HG03108 (cell line): Measurements from ENCODE around the gene NINJ1.
A peak's percentile ranks its signal among the peaks of the same experiment; 100 is the strongest.
"Not testable (repeated sequence)": the region's sequence is repeated elsewhere in the genome, so short reads cannot be mapped to it uniquely, and the experiment has no call there.

Experiments
- ATAC-seq: cut with Tn5 transposase; IDR thresholded peaks from one replicate; pipeline ENCODE4 v1.9.1; 2021; ENCODE audit warnings: moderate library complexity; ENCODE audit not compliant: unreplicated experiment

Gene NINJ1

DNA sequence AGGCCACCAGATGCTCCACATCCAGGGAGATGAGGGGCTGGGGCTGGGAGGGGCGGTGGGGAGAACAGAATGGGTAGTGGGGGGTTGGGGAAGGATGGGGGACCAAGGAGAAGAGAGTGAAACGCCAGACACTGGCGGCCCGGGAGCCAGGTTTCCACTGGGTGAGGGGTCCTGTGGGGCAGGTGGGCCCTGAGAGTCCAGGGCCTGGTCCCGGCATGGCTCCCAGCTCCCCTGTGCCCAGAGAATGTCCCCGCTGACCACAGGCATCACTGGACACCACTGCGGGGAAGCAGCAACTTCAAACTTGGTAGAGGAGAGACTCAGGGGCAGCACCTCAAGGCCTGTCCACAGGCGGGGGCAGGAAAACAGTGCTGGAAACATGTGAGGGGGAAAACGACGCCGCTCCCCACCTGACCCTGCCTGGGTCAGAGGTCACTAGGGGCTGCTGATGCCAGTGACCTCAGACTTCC is 13.2 kb downstream of the NINJ1 start:
- ATAC-seq = no peak

DNA sequence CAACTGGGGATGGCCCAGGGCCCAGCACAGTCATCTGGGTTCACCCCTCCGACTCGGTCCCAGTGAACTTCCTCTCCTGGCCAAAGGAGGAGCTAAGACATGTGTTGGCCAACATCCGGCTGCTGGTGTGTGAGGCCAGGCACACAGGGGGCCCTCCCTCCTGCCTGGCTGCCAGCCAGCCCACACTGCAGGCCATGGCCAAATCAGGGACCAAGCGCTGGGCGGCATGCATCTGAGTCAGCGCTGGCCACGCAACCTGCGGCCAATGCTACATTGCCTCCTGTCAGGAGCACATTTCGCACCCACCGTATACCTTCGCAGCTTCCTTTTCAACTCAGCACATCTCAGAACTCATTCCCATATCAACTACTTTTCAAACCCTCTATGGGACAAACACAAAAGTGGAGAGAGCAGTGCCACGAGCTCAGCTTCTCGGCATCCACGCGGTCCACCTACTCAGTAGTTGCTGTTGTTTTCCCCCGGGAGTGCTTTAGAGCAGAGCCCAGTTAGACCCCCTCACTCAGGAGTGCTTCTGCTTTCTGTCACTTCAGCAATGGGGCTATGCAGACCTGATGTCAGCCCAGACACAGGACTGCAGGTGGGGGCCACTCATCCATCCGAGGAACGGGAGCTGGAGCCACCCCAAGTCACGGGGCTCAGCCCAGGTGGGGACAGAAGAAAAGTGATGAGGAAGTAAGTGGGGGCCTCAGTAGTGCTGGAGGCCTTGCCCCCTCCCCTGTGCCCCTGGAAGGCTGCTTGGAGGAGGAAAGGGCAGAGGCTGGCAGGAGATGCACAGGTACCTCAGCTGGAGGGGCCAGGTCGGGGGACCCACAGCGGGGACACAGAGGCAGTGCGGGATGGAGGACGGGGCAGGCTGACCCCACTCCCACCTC is 13.9 kb downstream of the NINJ1 start:
- ATAC-seq = peak; percentile 89

- ATAC-seq = no peak
Measured at GRCh38 chr9:93119703-93119952, 14.4 kb downstream of the NINJ1 start.

DNA sequence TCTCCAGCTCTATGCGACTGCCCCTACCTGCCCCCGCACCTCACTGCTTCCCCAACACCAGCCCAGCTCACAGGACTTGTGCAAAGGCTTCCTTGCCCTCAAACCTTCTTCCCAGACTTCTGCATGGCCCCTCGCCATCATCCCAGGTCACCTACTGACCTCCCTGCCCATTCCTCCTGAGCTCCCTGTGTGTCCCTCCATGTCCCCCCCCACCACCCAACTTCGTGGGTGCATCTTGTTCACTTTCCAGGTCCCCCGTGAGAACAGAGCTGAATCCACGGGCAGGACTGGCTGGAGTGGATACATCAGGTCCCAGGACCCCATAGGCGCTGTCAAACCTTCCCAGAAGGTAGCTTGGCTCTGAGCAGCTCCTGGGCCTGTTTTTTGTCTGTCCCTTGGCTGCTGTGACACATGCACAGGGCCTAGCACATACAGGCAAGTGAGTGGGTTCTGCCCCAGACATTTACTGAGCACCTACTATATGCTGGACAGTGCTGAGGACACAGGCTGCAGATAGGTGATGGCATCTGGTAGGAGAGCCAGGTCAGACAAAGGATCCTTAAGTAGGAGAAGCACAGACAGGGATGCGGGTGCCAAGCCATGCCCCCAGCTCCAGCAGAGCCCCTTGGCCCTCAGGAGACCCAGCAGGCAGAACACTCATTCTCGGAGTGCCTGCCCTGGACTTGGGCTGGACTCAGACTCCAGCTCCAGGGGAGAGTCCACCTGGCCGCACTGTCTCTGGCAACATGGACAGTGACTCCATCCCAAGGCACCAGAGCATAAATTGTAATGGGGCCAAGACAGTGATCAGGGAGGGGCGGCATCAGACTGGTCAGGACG is 15.0 kb downstream of the NINJ1 start:
- ATAC-seq = no peak

GRCh38 chr9:93117924-93118862 is 15.9 kb downstream of the NINJ1 start:
- no peak for ATAC-seq

DNA sequence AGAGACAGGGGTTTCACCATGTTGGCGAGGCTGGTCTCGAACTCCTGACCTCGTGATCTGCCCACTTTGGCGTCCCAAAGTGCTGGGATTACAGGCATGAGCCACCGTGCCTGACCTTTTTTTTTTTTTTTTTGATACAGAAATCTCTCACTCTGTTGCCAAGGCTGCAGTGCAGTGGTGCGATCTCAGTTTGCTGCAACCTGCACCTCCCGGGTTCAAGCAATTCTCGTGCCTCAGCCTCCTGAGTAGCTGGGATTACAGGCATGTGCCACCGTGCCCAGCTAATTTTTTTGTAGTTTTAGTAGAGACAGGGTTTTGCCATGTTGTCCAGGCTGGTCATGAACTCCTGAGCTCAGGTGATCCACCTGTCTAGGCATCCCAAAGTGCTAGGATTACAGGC is 16.5 kb downstream of the NINJ1 start:
- ATAC-seq = not testable (repeated sequence)

DNA sequence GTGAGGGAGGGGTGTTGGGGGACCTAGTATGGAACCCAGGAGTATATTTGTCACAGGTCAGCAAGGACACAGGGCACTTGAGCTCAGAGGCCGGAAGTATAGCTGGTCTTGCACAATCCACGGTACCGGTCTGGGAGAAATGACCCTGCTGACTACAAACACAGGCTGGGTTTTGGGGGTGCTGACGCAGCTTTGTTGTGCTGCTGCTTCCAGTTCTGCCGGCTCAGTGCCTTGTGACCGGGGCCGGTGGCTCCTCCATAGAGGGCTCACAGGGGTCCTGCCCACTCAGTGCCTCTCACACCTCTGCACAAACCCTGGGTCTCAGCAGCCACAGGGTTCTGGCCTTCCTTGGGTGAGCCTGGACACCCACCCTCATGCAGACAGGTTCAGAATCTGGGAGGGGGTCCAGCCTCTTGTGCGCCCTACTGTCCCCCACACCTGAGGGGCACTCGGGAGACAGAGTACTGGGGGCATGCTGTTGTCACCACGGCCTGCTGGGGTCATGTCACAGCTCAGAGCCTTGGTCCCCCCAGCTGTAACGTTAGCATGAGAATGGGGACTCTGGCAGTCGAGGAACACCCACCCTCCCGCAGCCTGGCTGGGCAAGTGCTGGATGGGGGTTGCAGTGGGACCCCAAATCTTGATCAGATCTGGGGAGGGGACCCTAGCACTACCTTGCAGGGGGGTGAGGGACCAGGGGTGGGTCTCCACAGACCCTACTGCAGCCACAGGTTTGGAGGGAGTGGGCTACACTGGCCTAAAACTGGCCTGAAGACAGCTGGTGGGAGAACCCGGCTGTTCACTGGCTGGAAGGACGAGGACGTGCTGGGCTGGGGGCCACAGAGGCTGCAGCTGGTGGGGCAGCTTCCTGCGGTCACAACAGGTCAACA is 17.7 kb downstream of the NINJ1 start:
- ATAC-seq = no peak

DNA sequence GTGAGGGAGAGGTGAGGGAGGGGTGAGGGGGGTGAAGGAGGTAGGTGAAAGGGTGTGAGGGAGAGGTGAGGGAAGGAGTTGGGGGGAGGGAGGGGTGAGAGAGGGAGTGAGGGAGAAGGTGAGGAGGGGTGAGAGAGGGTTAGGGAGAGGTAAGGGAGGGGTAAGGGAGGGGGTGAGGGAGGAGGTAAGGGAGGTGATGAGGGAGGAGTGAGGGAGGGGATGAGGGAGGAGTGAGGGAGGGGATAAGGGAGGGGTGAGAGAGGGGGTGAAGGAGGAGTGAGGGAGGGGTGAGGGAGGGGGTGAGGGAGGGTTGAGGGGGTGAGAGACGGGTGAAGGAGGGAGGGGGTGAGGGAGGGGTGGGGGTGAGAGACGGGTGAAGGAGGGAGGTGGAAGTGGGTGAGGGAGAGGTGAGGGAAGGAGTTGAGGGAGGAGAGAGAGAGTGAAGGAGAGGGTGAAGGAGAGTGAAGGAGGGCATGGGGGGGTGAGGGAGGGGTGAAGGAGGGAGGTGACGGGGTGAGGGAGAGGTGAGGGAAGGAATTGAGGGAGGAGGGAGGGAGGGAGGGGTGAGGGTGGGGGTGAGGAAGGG is 18.5 kb downstream of the NINJ1 start:
- ATAC-seq = no peak

- ATAC-seq = no peak
Measured at GRCh38 chr9:93114984-93115335, 19.1 kb downstream of the NINJ1 start.

GRCh38 chr9:93114169-93114983 is 19.7 kb downstream of the NINJ1 start:
- ATAC-seq = no peak

- no peak for ATAC-seq
Measured at GRCh38 chr9:93112864-93113389, 21.1 kb downstream of the NINJ1 start.

DNA sequence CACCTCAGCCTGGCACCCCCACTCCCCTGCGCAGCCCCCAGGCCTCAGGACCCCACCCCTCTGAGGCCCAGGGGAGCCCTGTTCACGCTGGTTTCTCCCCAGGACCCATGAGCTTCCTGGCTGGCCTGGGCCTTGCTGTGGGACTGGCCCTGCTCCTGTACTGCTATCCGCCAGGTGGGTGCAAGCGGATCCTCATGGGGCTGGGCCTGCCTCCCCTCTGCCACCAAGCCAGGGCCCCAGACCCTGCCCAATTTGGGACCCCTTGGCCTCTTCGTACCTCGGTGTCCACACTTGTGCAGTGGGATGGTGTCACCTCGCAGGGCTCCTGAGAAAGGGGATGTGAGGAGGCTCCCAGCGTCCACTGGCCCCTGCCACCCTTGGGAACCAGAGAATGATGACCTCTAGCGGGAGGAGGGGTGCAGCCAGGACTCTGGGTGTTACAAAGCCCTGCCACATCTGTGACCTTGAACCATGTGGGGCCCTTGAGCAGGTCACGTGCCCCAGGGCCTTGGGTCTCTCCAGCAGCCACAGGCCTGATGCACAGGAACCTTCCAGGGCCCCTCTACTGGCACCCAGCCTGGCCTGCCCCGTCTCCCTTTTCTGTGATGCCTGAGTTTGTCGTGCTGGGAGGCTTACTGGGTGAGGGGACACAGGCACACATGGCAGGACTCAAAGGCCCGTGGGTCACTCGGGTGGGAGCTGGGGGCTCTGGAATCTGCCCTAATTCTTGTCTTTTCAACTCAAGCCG is 21.8 kb downstream of the NINJ1 start:
- ATAC-seq = no peak

DNA sequence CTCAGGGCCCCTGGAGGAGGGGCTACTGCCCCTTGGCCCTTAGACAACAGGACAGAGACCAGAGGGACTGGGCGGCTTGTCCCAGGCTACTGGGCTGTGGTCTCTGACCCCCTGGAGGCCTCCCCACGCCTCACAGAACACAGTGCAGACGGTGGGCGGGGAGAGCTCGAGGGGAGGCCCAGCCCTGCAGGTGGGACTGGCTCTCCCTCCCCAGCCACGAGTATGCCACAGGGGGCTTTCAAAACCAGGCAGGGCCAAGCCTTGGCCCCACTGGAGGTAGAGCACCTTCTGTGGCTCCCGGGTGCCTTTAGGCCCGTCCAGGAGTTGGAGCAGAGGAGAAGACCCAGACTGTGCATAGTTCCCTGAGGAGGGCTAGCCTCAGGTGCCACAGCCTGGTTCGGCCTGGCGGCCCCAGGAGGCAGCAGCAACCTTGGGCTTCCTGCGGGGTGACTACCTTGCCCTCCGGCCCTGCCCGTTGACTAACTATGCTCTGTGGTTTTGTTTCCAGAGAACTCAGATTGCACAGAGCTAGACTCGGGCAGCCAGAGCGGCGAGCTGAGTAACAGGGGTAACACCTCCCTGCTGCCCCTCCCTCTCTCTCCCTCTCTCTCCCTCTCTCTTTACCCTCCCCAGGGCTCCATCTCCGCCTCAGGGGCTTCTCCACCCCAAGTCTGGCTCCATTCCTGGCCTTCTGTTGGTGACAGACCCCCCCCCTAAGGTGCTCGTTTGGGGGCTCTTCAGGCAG is 22.5 kb downstream of the NINJ1 start:
- ATAC-seq = no peak

- no peak for ATAC-seq
Measured at GRCh38 chr9:93111001-93111370, 23.1 kb downstream of the NINJ1 start.

- no peak for ATAC-seq
Measured at GRCh38 chr9:93110311-93110855, 23.7 kb downstream of the NINJ1 start.

GRCh38 chr9:93108291-93109041 is 25.6 kb downstream of the NINJ1 start:
- ATAC-seq = no peak
